GM12801 (cell line): Measurements from ENCODE around the gene DOCK4.

Experiments used
- TF ChIP-seq, protein P1 (sequence below): IDR thresholded peaks from one replicate; pipeline ENCODE4 v1.5.1; 2011; ENCODE audit warnings: control low read depth; ENCODE audit not compliant: insufficient read length; ENCODE audit errors: extremely low read depth

Gene DOCK4

DNA sequence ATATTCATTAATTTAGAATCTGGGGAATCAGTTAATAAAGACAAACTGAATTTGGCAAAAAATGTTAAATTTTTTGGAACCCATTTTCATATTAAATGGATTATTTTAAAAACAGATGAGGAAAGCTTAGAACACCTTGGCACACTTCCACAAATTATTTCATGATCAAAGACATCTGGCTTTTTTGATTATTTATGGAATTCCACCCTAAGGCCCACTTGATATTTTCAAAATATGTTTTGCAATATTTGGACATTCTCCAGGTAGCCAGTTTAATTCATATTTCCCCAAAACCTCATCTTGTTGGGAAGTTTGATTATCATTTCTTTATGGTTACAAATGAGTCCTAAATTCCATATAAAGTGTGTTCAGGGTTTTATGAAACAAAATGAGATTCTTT lies 129.9 kb downstream of the DOCK4 start:
- TF ChIP-seq, protein P1, sequence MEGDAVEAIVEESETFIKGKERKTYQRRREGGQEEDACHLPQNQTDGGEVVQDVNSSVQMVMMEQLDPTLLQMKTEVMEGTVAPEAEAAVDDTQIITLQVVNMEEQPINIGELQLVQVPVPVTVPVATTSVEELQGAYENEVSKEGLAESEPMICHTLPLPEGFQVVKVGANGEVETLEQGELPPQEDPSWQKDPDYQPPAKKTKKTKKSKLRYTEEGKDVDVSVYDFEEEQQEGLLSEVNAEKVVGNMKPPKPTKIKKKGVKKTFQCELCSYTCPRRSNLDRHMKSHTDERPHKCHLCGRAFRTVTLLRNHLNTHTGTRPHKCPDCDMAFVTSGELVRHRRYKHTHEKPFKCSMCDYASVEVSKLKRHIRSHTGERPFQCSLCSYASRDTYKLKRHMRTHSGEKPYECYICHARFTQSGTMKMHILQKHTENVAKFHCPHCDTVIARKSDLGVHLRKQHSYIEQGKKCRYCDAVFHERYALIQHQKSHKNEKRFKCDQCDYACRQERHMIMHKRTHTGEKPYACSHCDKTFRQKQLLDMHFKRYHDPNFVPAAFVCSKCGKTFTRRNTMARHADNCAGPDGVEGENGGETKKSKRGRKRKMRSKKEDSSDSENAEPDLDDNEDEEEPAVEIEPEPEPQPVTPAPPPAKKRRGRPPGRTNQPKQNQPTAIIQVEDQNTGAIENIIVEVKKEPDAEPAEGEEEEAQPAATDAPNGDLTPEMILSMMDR, result no peak

DNA sequence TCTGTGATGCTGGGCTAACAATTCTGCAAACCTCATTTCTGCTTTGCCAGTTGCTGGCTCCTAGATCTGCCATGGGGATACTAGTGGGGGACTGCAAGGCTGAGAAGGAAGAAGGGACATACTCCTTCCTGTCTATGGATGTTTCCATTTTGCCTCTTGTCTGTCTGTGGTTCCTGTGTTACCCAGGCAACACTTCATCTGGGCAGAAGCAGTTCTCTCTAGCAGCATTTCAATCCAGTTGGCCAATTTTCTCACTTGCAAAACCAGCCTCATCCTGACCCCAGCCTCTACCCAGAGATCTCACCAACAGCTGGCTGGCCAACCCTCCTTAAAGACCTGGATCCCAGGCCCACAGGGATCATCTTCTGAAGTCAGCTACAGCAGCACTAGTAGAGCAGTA lies 131.7 kb downstream of the DOCK4 start:
- TF ChIP-seq, protein P1, result no peak

DNA sequence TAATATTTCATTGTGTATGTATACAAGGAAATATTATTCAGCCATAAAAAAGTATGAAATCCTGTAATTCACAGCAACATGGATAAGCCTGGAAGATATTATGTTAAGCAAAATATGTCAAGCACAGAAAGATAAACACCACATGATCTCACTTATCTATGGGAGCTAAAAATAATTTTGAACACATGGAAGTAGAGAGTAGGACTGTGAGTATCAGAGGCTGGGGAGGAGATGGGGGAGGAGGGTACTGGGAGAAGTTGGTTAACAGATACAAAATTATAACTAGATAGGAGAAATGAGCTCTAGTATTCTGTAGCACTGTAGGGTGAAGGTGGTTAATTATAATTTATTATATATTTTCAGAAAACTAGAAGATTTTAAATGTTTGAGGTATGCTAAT lies 132.7 kb downstream of the DOCK4 start:
- TF ChIP-seq, protein P1, result no peak

DNA sequence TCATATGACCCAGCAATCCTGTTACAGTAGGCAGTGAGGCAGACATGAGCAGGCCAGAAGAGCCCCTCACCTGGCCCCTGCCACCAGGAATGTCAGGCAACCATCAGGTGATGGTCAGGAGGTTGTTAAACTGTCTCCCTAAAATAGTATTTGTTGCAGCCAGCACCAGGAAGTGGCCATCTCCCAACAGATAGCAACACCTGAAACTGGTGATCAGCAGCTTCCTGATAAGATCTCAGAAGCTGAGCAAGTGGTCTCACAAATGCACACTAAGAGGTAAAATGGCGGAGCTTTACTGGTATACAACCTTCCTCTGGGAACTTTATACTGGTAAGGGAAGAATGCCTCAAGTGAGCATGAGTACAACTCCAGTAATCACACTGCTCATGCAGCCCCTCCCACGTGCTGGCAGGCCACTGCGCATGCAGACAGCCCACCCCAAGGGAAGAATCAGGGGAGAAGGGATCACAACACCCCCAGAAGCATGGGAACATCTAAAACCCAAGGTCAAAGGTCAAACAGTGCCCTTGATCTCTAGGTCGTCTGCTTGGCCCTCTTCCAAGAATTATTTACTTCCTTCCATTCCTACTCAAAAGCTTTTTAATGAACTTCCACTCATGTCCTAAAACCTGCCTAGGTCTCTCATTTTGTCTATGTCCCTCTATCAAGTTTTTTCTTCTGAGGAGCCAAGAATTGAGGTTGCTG lies 133.5 kb downstream of the DOCK4 start:
- TF ChIP-seq, protein P1, result no peak

DNA sequence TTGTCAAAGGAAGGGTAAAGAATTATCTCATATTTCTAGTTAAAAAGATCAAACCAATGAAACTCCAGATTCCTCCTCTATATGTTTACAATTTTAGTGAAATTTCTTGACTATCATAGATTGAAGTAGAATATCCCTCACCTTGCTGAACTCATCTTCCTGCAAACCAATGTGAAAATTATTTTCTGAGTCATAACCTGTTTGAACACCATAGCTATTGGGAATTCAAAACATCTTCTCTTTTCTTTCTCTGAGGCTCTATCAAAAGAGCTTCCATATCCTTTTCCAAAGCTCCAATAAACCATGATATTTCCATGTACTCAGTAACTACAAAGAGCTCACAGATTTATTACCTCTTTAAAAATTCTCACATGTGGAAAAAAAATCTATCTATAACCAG lies 134.3 kb downstream of the DOCK4 start:
- TF ChIP-seq, protein P1, result no peak

DNA sequence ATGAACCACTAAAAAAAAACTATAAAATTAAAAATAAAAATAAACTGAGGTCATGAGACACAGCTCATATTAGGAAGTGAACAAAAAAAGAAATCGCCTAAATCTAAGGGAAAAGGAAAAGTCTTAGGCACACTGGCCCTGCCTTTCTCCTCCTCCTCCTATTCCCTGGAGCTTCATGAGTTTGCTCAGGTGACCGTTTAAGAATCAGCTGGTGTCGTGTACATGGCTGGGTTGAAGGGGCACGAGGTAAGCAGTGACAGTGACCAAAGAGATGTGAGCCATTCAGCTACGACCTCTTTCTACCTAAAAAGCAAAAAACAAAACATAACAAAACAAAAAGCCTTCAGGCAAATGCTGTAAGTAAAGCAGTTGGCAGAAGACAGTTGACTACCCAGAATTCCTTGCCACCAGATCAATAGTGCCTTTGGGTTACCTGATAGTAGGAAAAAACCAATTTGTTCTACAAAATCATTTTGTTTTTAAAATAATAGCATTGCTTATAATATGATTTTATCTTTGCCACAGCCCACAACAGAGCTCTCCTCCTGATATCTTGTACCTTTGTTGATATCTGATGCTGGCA lies 135.4 kb downstream of the DOCK4 start:
- TF ChIP-seq, protein P1, result no peak

DNA sequence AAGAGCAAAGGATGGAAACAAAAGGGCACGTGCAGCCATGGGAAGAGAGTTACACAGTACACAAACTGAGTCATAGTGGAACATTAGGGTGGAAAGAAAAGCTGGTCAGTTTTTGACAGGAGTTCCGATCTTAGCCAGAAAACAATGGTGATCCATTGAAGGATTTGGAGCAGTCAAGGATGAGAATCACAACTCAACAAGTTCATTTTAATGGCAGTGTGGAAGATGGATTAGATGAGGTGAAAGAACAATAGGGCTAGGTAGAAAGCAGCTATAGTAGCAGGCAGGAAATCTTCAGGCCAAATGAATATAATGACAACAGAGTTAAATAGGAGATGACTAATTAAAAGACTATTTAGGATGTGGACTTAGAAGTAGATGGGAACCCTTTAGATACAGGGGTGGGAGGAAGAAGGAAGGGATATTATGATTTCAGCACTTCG lies 136.3 kb downstream of the DOCK4 start:
- TF ChIP-seq, protein P1, result no peak
